HG03139 (cell line): ENCODE measurements around the gene DNASE1L1.
A peak's percentile ranks its signal among the peaks of the same experiment; 100 is the strongest.
"Not testable (repeated sequence)": the region's sequence is repeated elsewhere in the genome, so short reads cannot be mapped to it uniquely, and the experiment has no call there.

ENCODE experiments used
- ATAC-seq: cut with Tn5 transposase; IDR thresholded peaks from one replicate; pipeline ENCODE4 v1.9.1; 2021; ENCODE audit not compliant: unreplicated experiment

The DNASE1L1 gene

DNA sequence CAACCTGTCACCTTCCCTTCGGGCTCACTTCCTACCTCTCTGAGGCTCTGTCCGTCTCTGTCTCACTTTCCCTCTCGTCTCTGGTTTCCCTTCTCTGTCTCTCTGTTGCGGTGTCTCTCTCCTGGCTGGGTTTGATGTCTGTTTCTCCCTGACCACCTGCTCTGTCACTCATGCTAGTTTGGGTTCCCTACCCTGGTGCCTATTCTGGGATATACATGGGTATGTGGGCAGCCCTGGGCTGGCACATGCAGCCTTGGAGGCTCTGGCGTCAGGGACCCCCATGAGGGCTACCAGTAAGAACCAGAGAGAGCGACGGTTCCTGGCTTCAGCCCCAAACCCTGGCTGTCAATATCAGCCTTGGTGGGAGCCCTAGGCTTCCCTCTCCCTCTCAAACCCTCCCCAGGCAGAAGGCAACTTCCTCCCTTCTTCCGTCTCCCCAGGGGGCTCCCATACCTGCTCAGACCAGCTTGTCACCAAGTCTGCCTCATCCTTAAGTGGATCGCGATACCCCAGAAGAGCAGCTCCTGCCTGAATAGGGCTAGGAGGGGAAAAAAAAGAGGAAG lies 314 bp downstream of the DNASE1L1 start:
- no peak for ATAC-seq

DNA sequence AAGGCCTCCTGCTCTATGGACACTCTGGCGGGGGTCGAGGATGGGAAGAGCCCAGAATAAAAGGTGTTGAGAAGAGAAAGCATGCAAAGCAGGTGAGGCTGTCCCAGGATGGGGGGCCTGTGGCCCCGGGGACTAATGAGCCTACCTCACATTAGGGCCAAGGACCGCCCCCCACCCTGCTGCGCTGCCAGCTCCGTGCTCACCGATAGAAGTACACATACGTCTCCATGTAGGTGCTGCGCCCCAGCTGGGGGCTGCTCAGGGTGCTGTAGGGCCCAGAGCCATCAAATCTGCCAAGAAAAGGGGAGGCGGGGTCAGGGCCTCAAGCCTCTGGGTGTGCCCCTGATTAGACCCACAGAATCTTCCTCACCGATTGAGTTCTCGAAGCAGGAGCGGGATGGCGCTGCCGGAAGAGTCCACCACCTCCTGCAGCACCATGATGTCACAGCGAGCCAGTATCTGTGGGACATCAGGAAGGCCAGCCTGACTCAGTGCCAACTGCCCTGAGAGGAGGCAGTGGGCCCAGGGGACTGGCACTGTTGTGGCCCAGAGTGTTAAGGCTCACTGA lies 4.3 kb downstream of the DNASE1L1 start:
- no peak for ATAC-seq

DNA sequence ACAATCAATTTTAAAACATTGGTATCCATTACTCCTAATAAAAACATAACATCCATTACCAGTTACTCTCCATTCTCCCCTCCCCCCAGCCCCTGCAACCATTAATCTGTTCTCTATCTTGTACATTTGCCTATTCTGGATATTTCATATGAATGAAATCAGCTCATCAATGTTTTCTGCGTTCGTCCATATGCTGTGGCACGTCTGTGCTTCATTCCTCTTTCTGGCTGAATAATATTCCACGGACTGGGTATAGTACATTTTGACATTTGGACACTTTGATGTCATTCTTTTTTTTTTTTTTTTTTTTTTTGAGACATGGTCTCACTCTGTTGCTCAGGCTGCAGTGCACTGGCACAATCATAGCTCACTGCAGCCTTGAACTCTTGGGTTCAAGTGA lies 5.2 kb downstream of the DNASE1L1 start:
- ATAC-seq: no peak

DNA sequence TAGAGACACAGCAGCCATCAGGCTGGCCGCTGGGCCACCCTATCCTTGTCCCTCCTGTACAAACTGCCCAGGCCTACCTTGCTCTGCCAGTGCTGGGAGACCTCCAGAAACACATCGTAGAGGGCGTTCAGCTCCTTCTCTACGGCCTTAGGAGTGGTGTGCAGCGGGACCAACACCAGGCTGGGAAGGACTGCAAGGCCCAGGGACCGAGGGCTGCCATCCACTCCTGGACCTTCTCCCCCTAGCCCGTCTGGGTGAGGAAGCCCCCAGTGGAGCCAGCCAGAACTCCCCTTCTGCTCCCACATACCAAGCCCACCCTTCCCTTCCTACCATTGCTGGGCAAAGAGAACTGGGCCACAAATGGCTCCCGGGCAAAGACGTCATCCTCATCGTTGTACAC lies 5.9 kb downstream of the DNASE1L1 start:
- ATAC-seq: no peak

DNA sequence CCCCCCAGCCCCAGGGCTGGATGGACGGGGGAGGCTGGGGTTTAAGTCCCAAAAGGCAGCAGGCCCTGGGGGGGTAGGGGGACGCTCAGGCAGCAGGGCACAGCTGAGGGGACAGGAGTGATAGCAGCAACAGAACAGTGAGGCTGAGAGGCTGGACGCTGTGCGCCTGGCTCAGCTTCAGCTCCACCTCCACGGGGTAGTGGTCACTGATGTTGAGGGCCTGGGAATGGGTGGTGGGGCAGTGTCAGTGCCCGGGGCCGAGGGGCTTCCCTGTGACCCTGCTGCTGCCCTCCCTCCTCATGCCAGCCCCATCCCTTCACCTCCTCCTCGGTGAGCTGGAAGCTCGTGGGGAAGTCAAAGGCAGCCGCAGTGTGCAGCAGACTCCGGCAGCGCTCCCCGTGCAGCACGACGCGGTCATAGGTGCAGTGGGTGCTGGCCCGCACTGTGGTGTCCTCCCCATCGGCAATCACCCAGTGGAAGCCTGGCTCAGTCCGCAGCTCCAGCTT lies 6.4 kb downstream of the DNASE1L1 start:
- ATAC-seq: no peak

DNA sequence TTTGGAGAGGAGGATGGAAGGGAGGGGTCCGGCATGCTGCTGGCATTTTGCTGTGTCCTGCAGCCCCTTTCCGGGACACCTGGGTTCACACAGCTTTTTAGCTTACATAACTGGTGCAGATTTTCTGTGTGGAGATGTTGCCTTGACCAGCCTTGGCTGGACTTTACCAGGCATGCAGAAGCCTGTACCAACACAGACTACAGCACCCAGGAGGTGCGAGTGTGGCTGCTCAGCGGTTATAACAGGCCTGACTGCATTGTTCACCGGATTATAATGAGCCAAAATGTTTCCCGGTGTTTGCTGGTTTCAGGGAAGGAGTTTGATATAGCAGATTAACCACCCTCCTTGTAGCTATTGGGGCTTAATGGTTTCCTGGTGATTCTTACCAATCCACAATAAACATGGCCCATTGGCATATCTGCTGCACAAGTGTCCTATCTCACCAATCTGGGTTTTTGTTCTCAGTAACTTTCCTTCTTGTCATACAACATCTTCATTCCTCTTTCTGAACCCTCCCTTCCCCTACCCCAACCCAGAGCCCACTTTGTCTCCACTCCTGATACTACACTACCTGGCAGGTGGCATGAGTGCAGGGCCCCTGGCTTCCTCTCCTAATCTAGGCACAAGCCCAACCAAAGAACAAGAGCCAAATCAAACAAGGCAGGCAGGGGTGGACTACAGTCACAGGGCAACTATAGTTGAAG lies 7.0 kb downstream of the DNASE1L1 start:
- ATAC-seq: no peak

DNA sequence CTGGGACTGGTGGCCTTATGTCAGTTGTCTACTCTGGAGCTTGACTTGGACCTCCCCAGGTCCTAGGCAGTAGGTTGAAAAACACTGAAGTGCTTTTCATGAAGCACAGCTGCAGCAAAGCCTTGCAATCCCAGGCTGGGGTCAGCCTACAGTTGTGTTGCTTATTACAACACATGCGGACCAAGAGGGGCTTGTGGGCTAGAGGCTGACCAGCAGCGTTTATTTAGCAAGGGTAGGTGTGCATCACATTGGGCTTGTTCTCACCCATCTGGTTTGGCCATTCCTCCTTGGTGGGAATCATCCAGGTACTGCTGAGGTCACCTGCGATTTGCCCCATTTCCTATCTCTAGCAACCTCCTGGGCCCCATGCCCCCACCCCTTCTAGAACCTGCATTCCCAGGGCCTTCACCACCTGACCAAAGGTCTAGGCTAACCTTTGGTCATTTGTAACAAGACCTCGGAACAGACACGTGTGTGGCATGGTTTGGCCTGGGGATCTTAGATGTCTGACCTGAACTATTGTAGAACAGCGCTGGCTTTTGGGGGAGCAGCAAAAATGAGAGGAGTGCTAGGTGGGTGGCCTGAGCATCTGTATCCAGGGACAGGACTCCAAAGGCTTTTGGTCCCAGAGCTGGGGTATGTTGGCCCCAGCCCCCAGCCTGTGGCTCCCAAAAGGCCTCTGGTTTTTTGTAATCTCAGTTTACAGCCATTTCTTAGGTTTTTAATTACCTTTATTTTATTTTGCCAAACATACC lies 7.8 kb downstream of the DNASE1L1 start:
- no peak for ATAC-seq

DNA sequence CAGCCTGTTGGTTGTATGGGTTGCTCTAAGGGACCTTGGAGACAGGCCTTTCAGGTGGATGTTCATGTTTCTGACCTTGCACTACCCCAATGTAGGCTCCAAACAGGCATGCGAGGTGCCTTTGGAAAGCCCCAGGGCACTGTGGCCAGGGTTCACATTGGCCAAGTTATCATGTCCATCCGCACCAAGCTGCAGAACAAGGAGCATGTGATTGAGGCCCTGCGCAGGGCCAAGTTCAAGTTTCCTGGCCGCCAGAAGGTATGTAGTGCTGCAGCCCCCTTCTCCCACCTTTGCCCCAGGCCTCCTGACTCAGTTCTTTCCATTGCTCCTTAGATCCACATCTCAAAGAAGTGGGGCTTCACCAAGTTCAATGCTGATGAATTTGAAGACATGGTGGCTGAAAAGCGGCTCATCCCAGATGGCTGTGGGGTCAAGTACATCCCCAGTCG lies 8.7 kb downstream of the DNASE1L1 start:
- ATAC-seq: not testable (repeated sequence)

DNA sequence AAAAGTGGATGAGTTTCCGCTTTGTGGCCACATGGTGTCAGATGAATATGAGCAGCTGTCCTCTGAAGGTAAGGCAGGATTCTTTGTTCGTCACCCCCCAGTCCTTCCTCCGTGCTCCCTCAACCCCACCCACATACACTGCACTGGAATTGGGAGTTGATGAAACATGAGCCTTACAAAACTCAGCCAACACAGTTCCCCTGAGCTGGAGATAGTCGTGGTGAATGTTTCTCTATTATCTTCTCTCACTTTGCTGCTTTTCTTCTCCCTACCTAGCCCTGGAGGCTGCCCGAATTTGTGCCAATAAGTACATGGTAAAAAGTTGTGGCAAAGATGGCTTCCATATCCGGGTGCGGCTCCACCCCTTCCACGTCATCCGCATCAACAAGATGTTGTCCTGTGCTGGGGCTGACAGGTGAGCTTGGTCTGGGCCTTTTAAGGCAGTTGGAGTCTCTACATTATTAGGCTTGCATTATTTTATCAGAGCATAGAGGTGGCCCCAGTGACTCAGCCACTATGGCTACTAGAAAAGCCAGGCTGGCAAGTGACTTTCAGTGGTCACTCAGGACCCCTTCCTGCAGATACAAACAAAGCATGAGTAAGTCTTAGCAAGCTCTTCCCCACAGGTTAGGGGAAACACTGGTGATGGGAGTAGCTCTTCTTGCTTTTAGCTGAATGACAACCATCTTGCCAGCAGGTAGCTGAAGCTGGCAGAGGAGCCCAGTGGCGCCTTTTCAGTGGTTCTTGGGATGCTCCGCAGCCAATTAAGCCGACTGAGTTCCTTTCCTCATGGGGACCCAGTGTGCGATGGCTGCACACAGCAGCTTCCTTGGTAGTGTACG lies 9.3 kb downstream of the DNASE1L1 start:
- no peak for ATAC-seq

DNA sequence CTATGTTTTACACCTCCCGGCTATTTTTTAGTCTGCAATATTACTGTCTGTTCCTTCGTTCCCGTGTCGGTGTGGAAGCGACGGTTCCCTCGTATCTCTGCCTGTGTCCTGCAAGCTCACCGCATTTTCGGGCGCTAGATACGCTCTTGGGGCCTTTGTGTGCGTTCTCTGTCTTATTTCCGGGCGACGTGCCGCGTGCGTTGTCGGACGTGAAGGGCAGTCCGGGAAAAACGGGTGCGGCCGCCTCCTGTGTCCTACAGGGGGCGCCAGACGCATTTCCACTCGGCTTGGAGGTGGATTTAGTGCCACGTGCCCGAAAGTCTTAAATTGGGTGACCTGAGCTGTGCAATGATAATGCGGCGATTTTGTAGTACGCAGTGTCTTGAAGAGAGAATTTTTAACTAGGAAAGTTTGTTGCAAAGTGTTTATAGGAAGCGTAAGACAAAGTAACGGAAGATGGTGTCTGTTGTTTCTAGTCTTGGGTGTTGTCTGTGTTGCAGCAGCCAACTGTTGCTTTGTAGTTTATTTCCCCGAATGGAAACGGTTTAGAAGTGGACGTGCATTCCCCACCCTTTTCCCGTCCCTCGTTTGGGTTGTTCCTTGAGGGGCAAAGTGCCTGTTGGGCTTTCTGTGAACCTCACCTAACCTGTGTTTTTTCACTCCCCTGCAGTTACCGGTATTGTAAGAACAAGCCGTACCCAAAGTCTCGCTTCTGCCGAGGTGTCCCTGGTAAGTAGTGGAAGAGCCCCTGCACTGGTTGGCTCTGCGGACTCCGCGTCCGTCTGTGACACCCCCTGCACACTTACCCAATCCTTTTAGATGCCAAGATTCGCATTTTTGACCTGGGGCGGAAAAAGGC lies 10.2 kb downstream of the DNASE1L1 start:
- no peak for ATAC-seq

DNA sequence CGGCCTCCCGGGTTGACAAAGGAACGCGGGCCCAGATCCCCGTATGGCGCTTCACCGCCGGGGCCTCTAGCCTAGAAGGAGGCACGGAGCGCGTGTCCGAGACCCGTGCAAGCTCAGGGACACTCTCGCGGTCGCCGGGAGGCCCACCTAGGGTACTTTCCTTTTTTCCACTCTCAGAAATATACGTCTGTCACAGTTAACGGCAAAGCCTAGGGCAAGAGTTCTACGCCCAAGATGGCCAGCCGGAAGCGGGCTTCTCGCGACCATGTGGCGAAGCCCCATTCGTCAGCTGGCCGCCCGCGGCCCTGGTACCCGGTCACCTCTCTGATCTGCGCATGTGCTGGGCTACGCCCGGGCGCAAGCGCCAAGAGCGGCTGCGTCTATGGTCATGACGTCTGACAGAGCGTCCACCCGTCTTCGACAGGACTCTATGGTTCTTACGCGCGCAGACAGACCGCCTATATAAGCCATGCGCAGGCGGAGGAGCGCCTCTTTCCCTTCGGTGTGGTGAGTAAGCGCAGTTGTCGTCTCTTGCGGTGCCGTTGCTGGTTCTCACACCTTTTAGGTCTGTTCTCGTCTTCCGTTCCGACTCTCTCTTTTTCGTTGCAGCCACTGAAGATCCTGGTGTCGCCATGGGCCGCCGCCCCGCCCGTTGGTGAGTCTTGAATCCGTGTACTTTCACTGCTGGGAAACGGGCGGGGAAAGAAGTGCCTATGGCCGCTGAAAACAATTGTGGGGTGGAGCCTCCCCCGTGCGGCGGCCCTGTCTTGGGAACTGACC lies 11.0 kb downstream of the DNASE1L1 start, which contains the start of gene RPL10:
Gene RPL10 (plus strand): TSS at position 490 of the 780 bp plus-strand sequence. CDS start 143 bp downstream, at position 633.
- peak; percentile 69 for ATAC-seq

DNA sequence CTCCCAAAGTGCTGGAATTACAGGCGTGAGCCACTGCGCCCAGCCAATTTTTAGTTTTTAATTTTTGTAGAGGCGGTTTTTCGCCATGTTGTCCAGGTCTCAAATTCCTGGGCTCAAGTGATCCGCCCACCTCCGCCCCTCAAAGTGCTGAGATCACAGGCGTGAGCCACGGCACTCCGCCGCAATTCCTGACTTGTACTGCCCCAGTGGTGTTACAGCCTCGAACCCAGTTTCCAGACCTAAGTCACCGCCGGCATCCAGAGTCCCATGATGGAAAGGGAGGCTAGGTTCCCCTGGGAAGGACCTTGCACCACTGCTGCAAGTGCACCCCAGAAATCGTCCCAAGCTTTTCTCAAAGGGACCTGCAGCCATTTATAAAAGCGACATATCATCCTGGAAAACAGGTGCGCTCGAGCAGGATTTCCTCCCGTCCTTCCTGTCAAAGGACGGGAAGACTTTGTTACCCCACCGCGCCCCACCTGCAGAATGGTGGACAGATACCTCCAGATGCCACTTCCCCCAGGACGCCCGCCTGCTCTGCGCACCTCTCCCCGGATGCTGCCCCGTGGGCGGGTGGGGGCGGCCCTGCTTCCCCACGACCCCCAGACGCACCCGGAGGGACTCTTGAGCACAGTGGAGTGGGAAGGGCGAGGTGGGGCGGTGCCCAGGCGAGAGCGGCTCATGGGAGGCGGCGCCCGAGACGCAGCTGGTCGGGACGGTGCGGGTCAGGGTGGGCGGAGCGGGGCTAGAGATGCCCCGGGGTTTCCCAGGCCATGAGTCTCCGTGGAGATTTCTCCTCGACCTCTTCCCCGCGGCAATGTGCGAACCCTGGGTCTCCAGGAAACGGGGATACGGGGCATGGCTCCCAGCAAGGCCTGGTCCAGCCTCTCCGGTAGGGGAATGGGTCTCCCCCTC lies 11.8 kb downstream of the DNASE1L1 start:
- ATAC-seq: peak; percentile 41

DNA sequence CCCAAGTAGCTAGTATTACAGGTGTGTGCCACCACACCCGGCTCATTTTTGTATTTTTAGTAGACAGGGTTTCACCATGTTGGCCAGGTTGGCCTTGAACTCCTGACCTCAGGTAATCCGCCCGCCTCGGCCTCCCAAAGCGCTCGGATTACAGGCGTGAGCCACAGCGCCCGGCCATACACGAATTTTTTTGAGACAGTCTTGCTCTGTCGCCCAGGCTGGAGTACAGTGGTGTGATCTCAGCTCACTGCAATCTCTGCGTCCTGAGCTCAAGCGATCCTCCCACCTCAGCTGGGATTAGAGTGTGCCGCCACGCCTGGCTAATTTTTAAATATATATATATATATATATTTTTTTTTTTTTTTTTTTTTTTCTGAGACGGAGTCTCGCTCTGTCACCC lies 12.7 kb downstream of the DNASE1L1 start:
- ATAC-seq: not testable (repeated sequence)

DNA sequence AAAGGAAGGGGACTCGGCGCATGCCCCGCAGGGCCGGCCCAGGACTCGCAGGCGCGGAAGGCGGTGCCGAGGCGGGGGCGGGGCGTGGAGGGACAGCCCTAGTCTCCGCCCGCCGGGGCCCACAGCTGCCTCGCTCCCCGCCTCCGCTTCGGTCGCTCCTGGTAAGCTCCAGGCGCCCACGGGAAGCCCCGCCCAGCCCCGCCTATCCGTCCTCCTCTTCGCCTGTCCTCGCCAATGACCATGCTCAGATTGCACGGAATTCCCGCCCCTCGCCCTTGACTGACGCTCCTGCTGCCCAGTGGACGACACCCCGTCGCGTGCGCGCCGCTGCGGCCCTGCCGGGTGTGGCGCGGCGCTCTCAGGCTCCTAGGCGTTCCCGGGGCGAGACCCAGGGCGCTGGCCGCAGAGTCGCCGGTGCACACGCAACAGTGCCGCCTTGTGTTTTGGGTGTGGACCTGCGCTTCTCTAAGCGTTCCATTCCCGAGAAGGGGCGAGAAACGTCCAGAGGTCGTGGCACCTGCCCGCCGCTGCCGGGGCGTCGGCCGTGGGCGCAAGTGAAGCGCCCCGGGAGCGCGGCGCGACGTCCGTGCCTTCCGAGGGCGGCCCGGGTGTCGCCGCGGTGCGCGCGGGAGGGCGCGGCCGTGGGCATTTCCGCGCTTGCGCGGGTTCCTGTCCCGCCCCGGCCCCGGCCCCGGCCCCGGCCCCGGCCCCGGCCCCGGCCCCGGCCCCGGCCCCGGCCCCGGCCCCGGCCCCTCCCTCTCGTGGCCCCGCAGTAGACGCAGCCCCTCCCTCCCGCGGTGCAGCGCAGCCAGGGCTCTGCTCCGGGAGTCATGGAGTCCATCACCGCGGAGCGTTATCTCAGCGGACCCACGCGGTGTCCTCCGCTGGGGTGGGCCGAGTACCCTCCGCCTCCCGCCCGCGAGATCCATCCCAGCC lies 19.0 kb downstream of the DNASE1L1 start:
- ATAC-seq: peak; percentile 67

DNA sequence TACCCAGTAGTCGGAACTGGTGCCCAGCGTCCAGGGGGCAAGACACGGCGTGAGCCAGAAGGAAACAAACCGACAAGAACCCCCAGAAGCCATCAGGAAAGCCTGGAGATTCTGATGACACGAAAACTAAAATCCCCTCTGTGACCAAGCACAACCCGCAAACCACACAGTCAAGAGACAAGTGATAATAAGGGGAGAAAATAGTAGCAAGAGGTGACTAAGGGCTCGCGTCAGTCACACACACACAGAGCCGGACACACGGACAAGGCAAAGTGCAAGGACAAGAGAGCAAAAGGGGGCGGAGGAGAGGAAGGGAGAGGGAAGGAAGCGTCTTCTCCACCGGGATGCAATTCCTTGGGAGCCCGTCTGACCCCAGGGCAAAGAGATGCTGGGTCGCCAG lies 20.4 kb downstream of the DNASE1L1 start:
- not testable (repeated sequence) for ATAC-seq

DNA sequence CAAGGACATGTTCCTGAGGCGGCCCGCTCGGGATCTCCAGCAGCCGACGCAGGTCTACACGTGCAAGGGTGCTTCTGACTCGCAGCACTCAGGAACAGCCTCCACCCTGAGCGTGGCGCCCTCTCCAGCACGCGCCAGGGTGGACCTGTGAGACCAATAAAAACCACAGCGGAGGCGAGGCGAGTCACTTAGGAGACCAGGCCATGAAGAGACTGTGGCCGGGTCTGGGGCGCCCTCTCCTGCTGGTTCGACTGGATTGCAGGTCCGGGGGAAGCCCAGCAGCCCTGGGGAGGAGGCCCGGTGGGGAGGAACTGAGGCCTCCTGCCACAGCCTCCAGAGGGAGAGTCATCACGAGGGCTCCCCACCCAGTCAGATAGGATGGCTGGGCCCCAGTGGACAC lies 21.0 kb downstream of the DNASE1L1 start:
- ATAC-seq: not testable (repeated sequence)
